CD4-positive, alpha-beta T cell treated with Interleukin-1 beta for 1 hour (primary cell): Measurements from ENCODE around the gene GREB1.

Source experiments
- DNase-seq, 2 donors: peaks; one replicate each; pipeline ENCODE4 v3.0.0-alpha.2; 2020 to 2022

The GREB1 gene

GRCh38 chr2:11563784-11564666, 30.2 kb downstream of the GREB1 start:
- DNase-seq = no peak

DNA sequence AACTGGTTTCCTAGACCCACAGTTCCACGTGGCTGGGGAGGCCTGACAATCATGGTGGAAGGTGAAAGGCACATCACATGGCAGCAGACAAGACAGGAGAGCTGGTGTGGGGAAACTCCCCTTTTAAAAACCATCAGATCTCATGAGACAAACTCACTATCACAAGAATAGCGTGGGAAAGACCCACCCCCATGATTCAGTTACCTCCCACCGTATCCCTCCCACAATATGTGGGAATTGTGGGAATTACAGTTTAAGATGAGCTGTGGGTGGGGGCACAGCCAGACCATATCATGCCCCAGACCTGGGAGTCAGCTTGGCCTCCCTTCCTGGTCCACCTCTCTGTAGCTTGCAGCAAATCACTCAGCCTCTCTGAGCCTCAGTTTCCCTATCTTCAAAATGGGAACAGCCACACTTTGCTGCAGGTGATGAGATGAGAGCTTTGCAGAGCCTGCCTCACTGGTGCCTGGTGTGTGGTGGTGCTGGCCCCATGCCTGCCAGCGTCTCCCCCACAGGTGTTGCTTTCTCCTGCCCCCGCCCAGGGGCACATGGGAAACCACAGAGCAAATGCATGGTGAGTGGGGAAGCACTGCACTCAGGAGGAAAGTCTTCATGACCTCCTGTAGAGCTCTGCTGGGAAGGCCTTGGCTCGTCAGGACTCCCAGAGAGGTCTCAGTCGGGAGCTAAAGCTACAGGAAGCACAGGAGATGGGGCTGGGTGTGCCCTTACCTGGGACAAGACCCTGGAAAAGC, 31.1 kb downstream of the GREB1 start:
- no peak for DNase-seq

GRCh38 chr2:11566383-11566782, 32.5 kb downstream of the GREB1 start:
- no peak for DNase-seq

- DNase-seq = no peak
Measured at GRCh38 chr2:11567631-11568031, 33.8 kb downstream of the GREB1 start.

DNA sequence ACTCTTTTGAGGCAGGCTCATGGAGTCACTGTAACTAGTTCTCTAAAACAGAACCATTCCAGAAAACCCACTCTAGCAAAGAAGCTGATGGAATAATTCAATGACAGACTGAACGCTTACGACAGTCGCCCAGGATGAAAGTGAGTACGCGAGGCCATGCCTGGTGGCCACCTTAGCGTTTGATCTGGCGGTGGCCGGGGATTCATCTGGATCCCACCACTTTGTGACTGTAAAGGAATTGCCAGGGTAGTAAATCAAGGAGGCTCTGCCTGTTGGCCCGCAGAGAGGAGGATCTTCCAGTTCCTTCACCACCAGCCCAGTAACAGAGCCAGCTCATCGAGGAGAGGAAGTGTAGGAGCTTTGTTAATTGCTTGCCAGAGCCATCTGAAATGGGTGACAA, 34.6 kb downstream of the GREB1 start:
- no peak for DNase-seq

- no peak for DNase-seq
Measured at GRCh38 chr2:11569636-11570035, 35.8 kb downstream of the GREB1 start.

DNA sequence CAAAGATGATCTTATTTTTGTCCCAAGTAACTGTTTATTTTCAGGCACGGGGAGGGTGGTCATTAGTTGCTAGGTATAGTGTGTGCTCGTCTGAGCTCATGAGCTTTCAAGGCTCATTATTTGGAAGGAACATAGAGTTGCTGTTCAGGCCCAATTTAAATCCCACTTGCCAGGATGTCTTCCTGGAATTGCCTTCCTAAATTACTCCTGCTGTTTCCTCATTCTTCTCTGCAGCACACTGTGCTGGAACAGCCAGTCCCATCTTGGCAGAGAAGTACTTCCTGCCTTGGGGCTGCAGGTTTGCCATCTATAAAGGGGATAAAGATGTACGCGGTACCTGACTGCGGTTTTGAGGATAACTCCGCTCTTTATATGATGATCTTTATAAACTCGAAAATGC, 37.3 kb downstream of the GREB1 start:
- no peak for DNase-seq

GRCh38 chr2:11572996-11573395, 39.2 kb downstream of the GREB1 start:
- DNase-seq = no peak

DNA sequence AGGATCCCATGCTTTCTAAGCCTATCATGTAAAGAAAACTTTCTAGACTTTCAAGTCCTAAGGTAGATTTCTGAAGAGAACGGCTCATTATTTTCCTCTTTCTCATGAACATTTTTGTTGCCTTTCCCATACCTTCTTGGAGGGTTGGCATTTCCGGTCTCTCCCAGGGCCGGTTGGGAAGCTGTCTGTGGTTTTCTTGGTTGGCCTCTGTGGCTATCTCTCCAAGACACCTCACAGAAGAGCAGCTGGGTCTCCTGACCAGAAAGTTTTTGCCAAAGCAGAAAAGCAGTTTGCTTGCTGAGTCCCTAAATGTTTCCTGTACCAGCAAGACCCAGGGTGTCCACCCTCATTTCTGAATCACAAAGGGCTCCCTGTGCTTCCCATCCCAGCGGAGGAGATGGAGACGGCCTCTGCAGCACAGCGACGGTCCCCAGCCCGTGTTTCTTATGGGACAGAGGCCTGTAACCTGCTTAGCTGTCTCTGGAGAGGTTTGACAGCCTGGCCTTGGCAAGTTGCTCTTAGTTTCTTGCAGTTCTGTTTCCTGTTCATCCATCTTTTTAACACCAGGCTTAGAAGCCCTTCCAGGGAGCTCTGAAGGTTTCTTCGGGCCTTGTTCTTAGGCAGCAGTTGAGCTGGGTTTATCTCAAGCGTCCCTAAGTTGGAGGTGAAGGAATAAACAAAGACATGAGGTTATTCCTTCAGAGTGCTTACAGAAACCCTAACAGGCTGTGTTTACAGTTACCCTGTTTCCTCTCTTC, 39.8 kb downstream of the GREB1 start:
- DNase-seq = no peak

GRCh38 chr2:11574176-11575046, 40.6 kb downstream of the GREB1 start:
- DNase-seq = no peak

DNA sequence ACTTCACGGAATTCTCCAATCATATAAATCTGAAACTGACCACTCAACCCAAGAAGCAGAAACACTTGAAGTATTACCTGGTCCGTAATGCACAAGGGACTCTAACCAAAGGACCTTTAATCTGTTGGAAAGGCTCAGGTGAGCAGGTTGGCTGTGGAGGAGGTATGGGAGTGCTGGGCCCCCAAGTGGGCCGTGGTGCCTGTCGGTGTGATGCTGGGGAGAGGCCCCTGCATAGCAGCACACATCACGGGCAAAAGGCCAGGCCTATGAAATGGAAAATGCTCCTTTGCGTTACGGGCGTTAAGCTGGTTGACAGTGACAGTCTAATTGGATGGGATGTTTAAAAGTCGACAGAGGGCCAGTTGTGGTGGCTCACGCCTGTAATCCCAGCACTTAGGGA, 42.6 kb downstream of the GREB1 start:
- no peak for DNase-seq

DNA sequence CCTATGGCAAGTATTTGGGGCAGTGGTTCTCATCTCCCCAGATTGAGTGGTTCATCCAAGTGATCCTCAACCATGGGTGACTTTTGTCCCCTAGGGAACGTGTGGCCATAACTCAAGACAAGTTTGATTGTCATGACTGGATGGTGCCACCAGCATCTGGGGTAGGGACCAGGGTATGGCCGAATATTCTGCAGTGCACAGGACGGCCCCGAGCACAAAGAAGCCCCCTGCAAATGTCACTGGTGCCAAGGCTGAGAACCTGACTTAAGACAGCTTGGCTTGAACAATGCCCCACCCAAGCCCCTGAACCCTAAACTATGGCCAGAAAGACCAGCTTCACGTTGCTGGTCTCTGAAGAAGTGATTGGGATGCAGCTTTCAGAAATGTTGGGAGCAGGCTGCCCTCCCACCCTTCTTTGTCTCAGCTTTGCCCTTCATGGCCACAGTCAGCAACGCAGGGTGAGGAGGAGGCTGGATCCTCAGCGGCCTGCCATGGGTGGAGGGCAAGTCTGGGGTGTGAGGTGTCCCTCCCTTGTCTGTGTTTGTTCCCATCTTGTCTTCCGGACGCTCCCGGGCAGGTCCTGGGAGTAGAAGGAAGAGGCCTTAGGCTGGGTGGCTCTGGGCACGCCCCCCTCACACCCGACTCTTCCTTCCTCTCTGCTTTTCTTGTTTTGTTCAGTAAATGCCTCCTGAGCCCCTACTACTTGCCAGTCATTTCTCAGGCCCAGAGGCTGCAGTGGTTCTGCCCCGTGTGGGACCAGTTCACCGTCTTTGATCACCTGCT, 43.4 kb downstream of the GREB1 start:
- no peak for DNase-seq

DNA sequence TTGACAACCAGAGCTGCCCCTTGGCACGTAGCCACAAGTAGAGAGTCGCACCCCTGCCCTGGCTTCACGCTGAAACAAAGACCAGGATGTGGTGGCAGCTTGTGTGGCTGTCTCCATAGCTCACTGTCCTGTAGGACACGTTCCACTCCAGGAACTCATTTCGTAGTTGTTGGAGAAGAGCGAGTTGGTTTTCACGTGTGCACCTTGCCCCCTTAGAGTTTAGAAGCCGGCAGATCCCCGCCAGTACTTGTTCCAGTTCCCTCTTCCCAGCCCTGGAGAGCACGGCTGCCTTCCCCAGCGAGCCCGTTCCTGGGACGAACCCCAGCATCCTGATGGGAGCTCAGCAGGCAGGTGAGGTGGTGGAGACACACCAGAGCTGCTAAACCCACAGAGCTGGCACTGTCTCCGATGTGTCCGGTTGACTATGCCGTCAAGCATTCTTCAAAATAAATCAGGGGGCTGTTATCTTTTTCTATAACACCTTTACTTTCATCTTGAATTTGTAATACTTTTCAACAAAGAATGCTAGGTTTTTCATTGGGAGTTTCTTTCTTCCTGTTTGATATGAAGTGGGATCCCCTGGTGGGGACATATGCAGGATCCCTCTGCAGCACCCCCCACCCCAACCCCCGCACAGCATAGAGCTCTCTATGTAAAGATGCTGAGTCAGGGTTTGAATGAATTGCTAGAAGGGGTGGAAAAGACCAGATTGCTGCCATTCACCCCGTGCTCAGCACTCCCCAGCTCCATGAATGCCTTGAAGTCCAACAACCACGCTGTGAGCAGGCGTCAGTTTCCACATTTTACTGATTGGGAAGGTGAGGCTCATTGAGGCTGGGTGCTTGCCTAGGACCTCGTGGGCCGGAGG, 44.5 kb downstream of the GREB1 start:
- DNase-seq = no peak

GRCh38 chr2:11578986-11579774, 45.3 kb downstream of the GREB1 start:
- no peak for DNase-seq

DNA sequence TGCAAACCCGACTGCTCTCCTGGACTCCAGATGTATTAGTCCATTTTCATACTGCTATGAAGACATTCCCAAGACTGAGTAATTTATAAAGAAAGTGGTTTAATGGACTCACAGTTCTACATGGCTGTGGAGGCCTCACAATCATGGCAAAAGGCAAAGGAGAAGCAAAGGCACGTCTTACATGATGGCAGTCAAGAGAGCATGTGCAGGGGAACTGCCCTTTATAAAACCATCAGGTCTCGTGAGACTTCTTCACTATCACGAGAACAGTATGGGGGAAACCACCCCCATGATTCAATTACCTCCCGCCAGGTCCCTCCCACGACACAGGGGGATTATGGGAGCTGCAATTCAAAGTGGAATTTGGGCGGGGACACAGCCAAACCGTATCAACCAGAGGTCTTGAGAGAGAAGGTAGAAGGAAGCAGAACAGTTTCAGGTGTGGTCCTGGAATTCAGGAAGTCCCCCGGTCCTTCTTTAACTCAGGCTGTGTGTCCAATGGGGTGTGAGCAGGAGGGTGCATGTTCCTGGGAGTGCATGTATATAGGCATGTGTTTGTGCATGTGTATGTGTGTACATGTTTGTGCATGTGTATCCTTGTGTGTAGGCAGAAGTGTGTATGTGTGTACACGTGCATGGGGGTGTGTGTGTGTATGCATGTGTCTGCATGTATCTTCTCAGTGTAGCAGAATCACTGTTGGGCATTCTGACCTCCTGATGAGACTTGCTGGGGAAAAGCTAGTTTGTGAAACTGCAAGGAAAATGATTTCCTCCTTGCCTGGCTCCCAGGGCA, 46.2 kb downstream of the GREB1 start:
- no peak for DNase-seq

DNA sequence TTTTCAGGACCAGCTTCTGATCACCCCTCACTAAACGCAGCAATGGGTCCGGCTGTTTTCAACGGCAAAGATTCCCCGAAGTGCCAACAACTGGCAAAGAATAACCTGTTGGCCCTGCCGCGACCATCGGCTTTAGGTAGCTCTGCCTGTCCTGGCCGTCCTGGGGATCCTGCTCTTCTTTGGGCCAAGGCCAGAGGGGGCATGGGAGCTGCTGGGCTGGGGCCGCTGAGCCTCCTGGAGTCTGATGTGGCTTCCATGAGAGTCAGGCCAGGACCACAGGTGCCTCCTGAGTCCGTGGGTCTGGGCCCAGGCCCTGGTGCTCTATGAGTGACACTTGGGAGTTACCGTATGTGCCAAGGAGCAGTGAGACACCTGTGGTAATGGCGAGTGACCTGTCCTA, 46.9 kb downstream of the GREB1 start:
- no peak for DNase-seq

- DNase-seq = no peak
Measured at GRCh38 chr2:11581124-11581796, 47.4 kb downstream of the GREB1 start.
